NK-92 (cell line): ENCODE results near the gene SLC25A10.
"Not testable (repeated sequence)": the region's sequence is repeated elsewhere in the genome, so short reads cannot be mapped to it uniquely, and the experiment has no call there.

Experiments
- DNase-seq: peaks from one replicate; lab custom pipeline; 2025; ENCODE audit not compliant: unreplicated experiment; lab: John Stamatoyannopoulos, UW

Gene SLC25A10, protein sequence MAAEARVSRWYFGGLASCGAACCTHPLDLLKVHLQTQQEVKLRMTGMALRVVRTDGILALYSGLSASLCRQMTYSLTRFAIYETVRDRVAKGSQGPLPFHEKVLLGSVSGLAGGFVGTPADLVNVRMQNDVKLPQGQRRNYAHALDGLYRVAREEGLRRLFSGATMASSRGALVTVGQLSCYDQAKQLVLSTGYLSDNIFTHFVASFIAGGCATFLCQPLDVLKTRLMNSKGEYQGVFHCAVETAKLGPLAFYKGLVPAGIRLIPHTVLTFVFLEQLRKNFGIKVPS

DNA sequence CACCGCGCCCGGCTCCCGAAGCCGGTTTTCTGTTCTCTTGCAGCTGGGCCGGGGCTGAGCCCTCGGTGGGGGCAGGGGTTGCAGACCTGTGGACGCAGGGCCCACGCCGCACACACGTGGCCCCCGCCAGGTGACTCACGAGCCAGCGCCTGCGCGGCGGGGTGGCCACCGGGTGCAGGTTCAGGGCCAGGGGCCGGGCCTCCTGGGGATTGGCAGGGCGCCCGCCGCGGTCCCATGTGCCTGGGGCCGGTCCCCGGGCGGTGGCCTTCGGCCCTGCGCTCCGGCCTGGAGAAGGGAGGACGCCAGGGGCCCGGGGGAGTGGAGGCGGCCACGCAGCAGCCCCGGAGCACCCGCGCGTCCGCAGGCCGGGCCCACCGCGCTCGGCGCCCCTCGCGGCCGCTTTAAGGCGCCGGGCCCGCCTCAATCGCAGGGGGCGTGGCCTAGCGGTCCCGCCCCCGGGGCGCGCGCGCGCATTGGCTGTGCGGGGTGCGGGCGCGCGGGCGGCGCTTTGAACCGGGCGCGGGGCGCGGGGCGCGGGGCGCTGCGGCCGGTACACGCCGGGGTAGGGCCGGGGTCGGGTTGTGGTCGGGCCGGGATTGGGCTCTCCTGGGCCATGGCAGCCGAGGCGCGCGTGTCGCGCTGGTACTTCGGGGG, at the start of gene SLC25A10:
TSS of gene SLC25A10 (plus strand) at position 471 of the 654 bp plus-strand sequence. CDS start at position 614, 143 bp downstream.
- no peak for DNase-seq

DNA sequence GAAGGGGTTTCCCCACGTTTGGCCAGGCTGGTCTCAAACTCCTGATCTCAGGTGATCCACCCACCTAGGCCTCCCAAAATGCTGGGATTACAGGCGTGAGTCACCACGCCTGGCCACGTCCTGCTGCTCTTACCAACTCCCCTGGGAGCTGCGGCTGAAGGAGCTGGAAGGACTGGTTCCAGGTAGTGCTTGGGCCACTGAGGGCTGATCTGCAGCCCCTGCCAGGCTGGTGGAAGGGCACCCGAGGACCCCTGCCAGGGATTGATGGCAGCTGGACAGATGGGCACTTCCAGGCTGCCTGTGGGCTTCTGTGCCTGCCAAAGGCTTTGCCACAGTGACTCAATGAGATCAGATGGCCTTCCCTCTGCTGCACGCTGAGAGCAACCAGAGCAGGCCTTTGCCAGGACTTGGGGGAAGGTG, 48.0 kb upstream of the SLC25A10 start:
- DNase-seq = no peak

- no peak for DNase-seq
These were observed 46.6 kb upstream of the SLC25A10 start for GRCh38 chr17:81665205-81666091.

GRCh38 chr17:81666092-81666341, 46.1 kb upstream of the SLC25A10 start:
- DNase-seq = no peak

GRCh38 chr17:81666342-81667191, 45.5 kb upstream of the SLC25A10 start, which contains the start of the genes CCDC137 and OXLD1:
CCDC137 (plus strand) TSS chr17:81666737; CDS start chr17:81666767, 30 bp downstream.
OXLD1 (minus strand) TSS chr17:81666605; CDS start chr17:81666577, 28 bp downstream.
- DNase-seq = peak; percentile 66

DNA sequence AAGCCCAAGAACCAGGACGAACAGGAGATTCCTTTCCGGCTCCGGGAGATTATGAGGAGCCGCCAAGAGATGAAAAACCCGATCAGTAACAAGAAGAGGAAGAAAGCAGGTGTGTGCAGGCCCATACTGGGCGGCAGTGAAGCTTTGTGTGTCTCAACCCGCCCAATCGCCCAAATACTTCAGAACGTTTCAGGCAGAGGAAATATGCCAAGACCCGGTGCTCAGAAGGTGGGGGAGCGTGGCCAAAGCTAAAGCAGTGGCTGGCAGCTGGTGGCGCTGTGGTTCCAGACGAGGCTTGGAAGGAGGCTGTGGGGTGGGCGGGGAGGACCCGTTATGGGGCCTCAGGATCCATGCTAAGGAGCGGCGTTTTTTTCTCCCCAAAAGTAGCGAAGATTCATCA, 44.3 kb upstream of the SLC25A10 start:
- DNase-seq = no peak

- DNase-seq = no peak
These were observed 39.6 kb upstream of the SLC25A10 start for GRCh38 chr17:81672504-81672903.

GRCh38 chr17:81672954-81673353, 39.1 kb upstream of the SLC25A10 start:
- no peak for DNase-seq

DNA sequence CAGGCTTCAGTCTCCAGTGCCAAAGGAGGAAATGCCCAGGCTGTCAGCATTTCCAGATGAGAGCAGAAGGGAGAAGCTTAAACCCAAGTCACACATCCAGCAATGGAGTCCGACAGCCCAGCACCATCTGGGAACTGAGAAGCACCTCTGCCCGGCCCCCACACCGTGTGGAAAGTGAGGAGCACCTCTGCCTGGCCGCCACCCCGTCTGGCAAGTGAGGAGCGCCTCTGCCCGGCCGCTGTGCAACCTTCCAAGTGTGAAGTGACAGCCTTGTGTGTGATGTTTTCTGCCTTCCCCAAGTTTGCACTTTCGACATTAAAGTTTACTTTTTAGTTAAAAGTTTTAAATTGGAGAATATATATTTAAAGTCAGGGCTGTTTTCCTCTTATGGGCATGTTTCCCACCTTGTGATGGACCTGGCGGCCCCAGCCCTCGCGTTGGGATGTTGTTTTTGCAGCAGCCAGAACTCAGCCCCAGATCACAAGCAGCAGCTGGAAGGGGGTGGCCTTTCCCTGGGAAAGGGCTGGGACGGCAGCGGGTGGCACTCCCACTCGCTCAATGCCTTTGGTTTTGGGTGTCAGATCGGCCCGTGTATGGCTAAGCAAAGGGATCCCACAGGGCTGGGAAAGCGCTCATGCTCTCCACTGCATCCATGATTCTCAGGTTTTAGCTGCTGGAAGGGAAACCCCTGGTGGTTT, 38.4 kb upstream of the SLC25A10 start:
- no peak for DNase-seq

- not testable (repeated sequence) for DNase-seq
These were observed 36.4 kb upstream of the SLC25A10 start for GRCh38 chr17:81675515-81676221.

- DNase-seq = no peak
These were observed 35.2 kb upstream of the SLC25A10 start for GRCh38 chr17:81676906-81677305.

DNA sequence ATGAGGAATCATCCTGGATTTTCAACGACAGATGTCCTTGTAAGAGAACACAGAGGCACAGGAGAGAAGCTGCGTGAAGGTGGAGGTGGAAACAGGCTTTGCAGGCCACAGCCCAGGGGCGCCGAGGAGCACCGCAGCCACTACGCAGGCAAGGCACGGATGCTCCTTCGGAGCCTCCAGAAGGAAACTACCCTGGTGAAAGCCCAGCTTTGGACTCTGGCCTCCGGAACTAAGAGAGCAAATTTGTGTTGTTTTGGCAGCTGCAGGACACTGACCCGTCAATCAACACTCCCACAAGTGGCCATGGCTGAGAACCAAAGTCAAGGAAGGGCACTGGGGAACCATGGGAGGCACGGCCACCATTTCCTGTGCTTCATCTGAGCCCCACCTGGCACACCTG, 31.9 kb upstream of the SLC25A10 start:
- no peak for DNase-seq

DNA sequence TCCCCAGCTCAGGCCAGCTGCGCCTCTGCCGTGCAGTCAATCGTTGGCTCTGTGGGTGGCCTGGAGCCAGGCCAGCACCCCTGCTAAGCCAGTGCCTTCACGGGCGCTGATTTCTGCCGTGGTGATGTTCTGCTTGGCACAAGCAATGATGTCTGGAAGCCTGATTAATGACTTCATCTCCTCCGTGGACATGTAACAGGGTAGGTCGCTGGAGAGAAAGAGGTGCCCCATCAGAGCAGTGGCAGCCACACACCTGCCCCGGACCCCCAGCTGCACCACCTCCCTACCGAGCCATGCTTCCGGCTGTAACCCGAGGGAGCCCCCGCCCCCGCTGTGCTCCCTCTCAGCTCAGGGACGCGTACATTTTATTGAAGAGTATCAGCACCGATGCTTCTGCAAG, 30.4 kb upstream of the SLC25A10 start:
- no peak for DNase-seq

DNA sequence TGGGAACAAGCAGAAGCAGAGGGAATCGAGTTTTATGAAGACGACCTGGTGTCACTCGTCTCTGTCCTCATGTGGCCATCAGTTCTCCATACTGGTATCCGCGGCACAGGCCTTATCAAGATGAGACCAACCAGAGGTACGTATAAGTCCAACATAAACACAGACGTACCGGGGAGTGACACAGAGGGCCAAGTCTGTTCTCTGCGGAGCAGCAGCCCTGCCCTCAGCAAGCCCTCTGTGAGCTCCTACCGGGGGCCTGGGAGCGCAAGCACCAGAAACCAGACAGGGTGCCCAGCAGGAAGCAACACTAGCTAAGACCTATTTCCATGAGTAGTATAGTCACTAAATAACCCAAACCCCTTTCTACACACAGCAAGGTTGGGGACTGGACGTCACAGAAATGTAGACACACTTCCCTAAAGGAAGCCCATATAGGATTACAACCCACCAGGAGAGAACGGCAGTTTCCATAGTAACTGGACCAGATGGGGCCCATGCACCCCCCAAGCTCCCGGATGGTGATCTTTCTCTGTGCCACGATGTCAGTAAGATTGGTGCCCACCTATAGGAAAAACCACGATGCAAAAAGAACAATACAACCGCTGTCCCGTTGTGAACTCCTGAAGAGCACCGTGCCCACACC, 29.4 kb upstream of the SLC25A10 start:
- no peak for DNase-seq

GRCh38 chr17:81683208-81683583, 28.9 kb upstream of the SLC25A10 start:
- DNase-seq = no peak

- DNase-seq = peak; percentile 88
These were observed 28.3 kb upstream of the SLC25A10 start, which contains the start of the genes ARL16 and HGS for GRCh38 chr17:81683584-81684441. ARL16 (minus strand) TSS chr17:81683797; CDS start chr17:81683753, 44 bp downstream. HGS (plus strand) TSS chr17:81684011; CDS start chr17:81684067, 56 bp downstream.

DNA sequence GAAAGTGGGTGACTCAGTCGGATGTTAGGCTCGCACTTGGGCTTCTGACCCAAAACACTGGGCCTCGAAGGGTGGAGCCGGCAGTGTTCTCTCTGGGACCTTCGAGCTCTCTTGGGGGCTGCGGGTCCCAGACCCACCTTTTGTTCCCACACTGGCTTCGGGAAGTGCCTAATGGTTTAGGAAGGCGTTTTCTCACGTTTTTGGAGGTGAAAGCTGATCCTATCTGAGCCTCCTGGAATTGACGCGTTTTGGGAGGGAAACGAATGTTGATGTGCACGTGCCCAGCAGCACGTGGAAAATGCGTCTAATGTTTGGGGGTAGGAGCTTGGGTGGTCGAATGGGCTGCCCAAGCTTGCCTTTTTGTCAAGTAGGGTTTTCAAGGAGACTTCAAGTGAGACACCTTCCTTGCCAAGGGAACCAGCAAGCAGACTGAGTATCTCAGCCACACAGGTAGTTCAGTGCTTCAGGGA, 27.6 kb upstream of the SLC25A10 start:
- DNase-seq = no peak

DNA sequence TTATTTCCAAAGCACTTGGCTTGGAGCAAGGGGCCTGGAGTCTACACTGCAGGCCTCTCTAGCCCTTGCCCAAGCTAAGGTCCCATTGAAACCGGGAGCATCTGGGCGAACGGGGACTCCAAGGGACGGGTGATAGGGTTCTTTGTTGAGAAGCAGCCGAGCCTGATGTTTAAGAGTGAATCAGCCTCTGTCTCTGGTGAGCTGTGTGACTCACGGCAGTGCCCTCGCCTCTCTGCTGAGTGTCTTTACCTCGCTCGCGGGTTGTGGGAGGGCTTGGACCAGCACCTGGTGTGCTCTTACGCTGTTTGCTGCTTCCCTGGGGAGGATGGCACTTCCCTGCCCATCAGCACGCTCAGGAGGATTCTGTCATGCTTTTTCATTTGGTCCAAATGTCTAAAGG, 27.0 kb upstream of the SLC25A10 start:
- DNase-seq = no peak
